Gastrocnemius medialis (tissue), 4 donors: ENCODE measurements around the gene CENPO.

ENCODE experiments used
- CTCF ChIP-seq, 5 experiments: fragments of 450-650 bp in 3 of 5; fragments of 200-600 bp in 2 of 5; sonication (generic) in 2 of 5; IDR thresholded peaks in 4 of 5; conservative IDR thresholded peaks in 1 of 5; 1 replicate in 4 of 5; 2 replicates in 1 of 5; pipeline ENCODE4 v1.5.1; 2016 to 2019; ENCODE audit warnings: antibody characterized with exemption in 5 of 5, mild to moderate bottlenecking in 3 of 5, moderate library complexity in 3 of 5
- POLR2A ChIP-seq, 2 donors: fragments of 450-650 bp; IDR thresholded peaks; one replicate each; pipeline ENCODE4 v1.6.1; 2017; ENCODE audit warnings: antibody characterized with exemption in 2 of 2, mild to moderate bottlenecking in 2 of 2, moderate library complexity in 2 of 2

GRCh38 chr2:24818721-24819167, 25.5 kb downstream of the CENPO start:
- TF ChIP-seq CTCF (IDR thresholded peaks at IDR 0.05 in 4 of 5, conservative IDR thresholded peaks at IDR 0.05 in 1 of 5) (no peak), POLR2A (IDR thresholded peaks at IDR 0.05) (no peak)
